GM12878 (cell line): ENCODE results near the gene CNGB1.

Experiments used
- ASH2L ChIP-seq: fragments of 300-600, 200-600 bp; sonication (generic); IDR thresholded peaks from 2 replicates; pipeline ENCODE4 v1.6.1; 2017; ENCODE audit warnings: low read depth, mild to moderate bottlenecking, borderline replicate concordance
- CBFB ChIP-seq: IDR thresholded peaks from 2 replicates; pipeline ENCODE4 v1.6.1; 2016; ENCODE audit warnings: antibody characterized with exemption, low read depth
- FOS ChIP-seq: IDR thresholded peaks from 3 replicates; pipeline ENCODE4 v1.6.1; 2011; ENCODE audit warnings: borderline replicate concordance; ENCODE audit not compliant: insufficient read length; ENCODE audit errors: extremely low read depth
- NFIC ChIP-seq: IDR thresholded peaks from 2 replicates; pipeline ENCODE4 v1.6.1; 2012; ENCODE audit warnings: low read depth, mild to moderate bottlenecking, inconsistent platforms, low read length, moderate library complexity
- RELA ChIP-seq: fragments of 450-650 bp; IDR thresholded peaks from 2 replicates; pipeline ENCODE4 v1.8.0; 2014; ENCODE audit warnings: borderline replicate concordance; ENCODE audit not compliant: partially characterized antibody
- SIN3A ChIP-seq: IDR thresholded peaks from 2 replicates; pipeline ENCODE4 v1.6.1; 2012; ENCODE audit warnings: low read depth, low read length, improper control_type of control experiment
- TF ChIP-seq, protein P1 (sequence below), 3 experiments: IDR thresholded peaks in 2 of 3; conservative IDR thresholded peaks in 1 of 3; 2 replicates each; pipeline ENCODE4 v1.5.1; 2011; ENCODE audit warnings: low read depth in 3 of 3, low read length in 3 of 3, mild to moderate bottlenecking in 3 of 3, control low read depth in 2 of 3, moderate library complexity in 2 of 3, inconsistent platforms in 1 of 3, mixed read lengths in 1 of 3; ENCODE audit not compliant: control insufficient read depth in 2 of 3, insufficient read depth in 1 of 3; ENCODE audit errors: extremely low read depth in 1 of 3
- TF ChIP-seq, protein P2 (sequence below): IDR thresholded peaks from 2 replicates; pipeline ENCODE4 v1.6.1; 2012; ENCODE audit warnings: low read depth, low read length, improper control_type of control experiment

DNA sequence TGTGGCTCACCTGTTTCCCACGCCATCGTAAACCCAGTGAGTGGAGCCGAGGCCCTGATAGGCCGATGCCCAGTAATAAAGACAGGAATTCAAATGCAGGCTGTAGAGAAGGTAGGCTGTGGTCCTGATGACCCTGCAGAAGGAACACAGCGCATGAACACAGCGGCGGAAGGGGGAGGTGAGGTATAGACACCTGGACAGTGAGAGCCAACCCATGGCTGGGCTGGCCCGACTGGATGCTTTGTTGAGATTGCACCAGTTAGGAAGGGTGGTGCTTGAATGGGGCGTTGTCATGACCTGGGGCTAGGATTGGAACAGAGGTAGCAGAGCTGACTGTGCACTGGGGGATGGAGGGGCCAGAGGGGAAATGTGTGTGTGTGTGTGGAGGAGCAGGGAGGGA is 59.2 kb downstream of the CNGB1 start:
- TF ChIP-seq FOS (no peak), RELA (no peak), ASH2L (no peak), CBFB (no peak), SIN3A (no peak), NFIC (no peak)
- TF ChIP-seq, protein P1, sequence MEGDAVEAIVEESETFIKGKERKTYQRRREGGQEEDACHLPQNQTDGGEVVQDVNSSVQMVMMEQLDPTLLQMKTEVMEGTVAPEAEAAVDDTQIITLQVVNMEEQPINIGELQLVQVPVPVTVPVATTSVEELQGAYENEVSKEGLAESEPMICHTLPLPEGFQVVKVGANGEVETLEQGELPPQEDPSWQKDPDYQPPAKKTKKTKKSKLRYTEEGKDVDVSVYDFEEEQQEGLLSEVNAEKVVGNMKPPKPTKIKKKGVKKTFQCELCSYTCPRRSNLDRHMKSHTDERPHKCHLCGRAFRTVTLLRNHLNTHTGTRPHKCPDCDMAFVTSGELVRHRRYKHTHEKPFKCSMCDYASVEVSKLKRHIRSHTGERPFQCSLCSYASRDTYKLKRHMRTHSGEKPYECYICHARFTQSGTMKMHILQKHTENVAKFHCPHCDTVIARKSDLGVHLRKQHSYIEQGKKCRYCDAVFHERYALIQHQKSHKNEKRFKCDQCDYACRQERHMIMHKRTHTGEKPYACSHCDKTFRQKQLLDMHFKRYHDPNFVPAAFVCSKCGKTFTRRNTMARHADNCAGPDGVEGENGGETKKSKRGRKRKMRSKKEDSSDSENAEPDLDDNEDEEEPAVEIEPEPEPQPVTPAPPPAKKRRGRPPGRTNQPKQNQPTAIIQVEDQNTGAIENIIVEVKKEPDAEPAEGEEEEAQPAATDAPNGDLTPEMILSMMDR (IDR thresholded peaks at IDR 0.05 in 2 of 3, conservative IDR thresholded peaks at IDR 0.05 in 1 of 3; ENCODE audit: control insufficient read depth in 2 of 3, extremely low read depth in 1 of 3, insufficient read depth in 1 of 3, low read depth in 3 of 3, low read length in 3 of 3) = no peak
- TF ChIP-seq, protein P2, sequence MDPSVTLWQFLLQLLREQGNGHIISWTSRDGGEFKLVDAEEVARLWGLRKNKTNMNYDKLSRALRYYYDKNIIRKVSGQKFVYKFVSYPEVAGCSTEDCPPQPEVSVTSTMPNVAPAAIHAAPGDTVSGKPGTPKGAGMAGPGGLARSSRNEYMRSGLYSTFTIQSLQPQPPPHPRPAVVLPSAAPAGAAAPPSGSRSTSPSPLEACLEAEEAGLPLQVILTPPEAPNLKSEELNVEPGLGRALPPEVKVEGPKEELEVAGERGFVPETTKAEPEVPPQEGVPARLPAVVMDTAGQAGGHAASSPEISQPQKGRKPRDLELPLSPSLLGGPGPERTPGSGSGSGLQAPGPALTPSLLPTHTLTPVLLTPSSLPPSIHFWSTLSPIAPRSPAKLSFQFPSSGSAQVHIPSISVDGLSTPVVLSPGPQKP = no peak
